Stimulated activated CD4-positive, alpha-beta T cell treated with anti-CD3 and anti-CD28 coated beads, Interleukin-2, amount 100 ng/mL, for 48 hours (primary cell): ENCODE measurements around the gene LENG1.

Source experiments
- DNase-seq, 2 donors: peaks; one replicate each; pipeline ENCODE4 v3.0.0-alpha.2; 2020

Gene LENG1

DNA sequence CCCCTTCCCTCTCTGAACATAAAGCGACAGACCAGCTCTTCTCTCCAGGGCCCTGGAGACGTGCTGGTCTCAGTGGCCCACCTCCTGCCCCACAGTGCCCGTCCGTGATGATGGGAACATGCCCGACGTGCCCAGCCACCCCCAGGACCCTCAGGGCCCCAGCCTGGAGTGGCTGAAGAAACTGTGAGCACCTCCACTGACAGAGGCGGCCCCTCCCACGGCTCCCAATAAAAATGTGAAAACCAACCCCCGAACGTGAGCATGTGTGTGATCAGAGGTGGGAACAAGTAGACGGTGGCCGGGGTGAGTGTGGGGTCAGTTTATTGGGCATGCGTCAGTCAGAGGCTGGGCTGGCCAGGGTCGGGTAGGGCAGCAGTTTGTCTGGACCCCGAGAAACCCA lies 52.8 kb downstream of the LENG1 start:
- no peak for DNase-seq

DNA sequence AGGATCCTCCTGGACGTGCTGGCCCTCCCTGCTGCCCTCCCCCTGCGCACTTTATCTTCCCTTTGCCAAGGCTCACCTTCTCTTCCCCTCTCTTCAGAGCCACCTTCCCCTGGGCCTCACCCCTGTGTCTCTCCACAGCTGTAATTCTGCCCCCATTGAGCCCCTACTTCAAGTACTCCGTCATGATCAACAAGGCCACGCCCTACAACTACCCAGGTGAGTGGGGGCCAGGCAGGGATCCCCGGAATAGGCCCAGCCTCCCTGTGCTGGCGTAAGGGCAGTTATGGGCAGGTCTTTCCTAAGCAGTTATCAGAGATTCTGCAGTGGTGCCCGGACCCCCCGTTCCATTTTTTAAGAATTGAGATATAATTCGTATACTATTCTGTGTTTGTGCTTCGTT lies 53.7 kb downstream of the LENG1 start:
- no peak for DNase-seq
